BLaER1 (cell line): ENCODE measurements around the gene SPOCD1.
A peak's percentile ranks its signal among the peaks of the same experiment; 100 is the strongest.

ENCODE experiments used
- H3K27ac ChIP-seq: shearing (Covaris generic); formaldehyde crosslinking; 2 replicates; pipeline ENCODE4 v1.8.1; 2022
- H3K27me3 ChIP-seq: shearing (Covaris generic); formaldehyde crosslinking; 2 replicates; pipeline ENCODE4 v1.8.1; 2022
- H3K36me3 ChIP-seq: shearing (Covaris generic); formaldehyde crosslinking; 2 replicates; pipeline ENCODE4 v1.8.1; 2022
- H3K4me1 ChIP-seq: shearing (Covaris generic); formaldehyde crosslinking; 2 replicates; pipeline ENCODE4 v1.8.1; 2022
- H3K4me2 ChIP-seq: shearing (Covaris generic); formaldehyde crosslinking; 2 replicates; pipeline ENCODE4 v1.8.1; 2022
- H3K4me3 ChIP-seq: shearing (Covaris generic); formaldehyde crosslinking; 2 replicates; pipeline ENCODE4 v1.8.1; 2022
- H3K9ac ChIP-seq: shearing (Covaris generic); formaldehyde crosslinking; 2 replicates; pipeline ENCODE4 v1.8.1; 2022
- H3K9me3 ChIP-seq: shearing (Covaris generic); formaldehyde crosslinking; 2 replicates; pipeline ENCODE4 v1.8.1; 2022
- H4K20me1 ChIP-seq: shearing (Covaris generic); formaldehyde crosslinking; 2 replicates; pipeline ENCODE4 v1.8.1; 2022
- Cebpa-rat ChIP-seq: shearing (Covaris generic); IDR thresholded peaks from 2 replicates; pipeline ENCODE4 v1.8.1; 2022

Gene SPOCD1

DNA sequence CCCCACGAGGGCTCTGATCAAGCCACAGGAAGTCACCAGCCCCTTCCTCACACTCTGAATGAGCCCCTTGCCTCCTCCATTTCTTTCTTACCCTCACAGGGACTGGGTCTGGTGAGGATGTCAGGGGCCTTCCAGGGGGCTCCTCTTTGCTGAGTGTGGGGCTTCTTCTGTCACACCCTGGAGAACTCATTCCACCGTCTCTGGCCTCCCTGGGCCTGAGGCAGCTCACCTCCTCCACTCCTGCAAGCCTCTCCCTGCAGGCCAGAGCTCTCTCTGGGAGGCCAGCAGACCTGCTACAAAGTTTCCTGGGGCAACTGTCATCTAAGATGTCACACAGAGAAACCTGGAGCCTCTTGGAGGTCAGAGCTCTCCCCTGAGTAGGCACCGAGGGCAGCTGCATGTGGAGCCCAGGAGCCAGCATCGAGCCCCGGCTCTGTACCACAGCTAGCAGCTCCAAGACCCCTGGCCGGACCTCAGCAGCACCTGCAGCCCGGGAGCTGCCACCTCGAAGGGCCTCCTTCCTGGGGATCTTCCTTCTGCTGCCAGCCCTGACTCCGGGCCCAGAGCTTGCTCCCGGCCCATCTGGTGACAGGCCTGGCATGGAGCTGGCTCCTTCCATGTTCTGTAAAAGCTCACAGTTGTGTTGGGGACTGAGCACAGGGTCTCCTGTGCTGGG, 1.1 kb downstream of the SPOCD1 start:
- peak overlapping the region; percentile 43 for H3K4me2 ChIP-seq

DNA sequence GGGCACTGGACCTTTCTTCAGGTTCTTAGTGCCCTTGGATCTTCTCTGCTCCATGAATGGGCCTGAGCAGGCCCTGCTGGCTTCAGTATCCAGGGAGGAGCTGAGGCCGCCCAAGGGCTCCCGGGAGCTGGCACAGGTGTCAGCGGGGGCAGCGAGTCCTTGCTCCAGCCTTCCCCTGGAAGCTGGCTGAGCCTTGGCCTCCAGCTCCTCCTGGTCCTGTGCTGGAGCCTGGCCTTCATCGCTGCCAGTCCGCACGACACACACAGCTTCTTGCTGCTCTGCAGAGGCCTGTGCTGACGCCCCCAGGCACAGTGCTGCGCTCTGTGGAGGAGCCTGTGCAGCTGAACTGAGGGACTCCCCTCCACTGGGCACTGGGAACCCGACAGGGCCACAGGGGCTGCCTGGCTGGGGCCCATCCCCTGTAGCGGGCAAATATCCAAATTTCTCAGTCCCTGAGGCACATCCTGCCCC, 1.7 kb downstream of the SPOCD1 start:
- Histone ChIP-seq H3K4me2 (peak overlapping the region; percentile 43), H3K36me3 (no peaks in the 10 kb centered on the region), H3K27ac (peak overlapping the region; percentile 80), H3K27me3 (no peaks in the 10 kb centered on the region), H3K4me1 (peaks cover 44% of the 10 kb centered on the region), H4K20me1 (no peaks in the 10 kb centered on the region), H3K9ac (peak overlapping the region; percentile 41; the same call in 1 of the 2 replicates), H3K9me3 (peaks cover 4% of the 10 kb centered on the region), H3K4me3 (no peak overlapping the region)
- no peak for TF ChIP-seq Cebpa-rat

More for the DNA sequence above, 1.1 kb downstream of the SPOCD1 start:
- Histone ChIP-seq H3K4me1 (peaks cover 44% of the 10 kb centered on the region), H3K27ac (peak overlapping the region; percentile 80), H3K9me3 (peaks cover 4% of the 10 kb centered on the region), H3K36me3 (no peaks in the 10 kb centered on the region), H3K9ac (peak overlapping the region; percentile 41; the same call in 1 of the 2 replicates), H4K20me1 (no peaks in the 10 kb centered on the region), H3K4me3 (no peak overlapping the region), H3K27me3 (no peaks in the 10 kb centered on the region)
- no peak for TF ChIP-seq Cebpa-rat

DNA sequence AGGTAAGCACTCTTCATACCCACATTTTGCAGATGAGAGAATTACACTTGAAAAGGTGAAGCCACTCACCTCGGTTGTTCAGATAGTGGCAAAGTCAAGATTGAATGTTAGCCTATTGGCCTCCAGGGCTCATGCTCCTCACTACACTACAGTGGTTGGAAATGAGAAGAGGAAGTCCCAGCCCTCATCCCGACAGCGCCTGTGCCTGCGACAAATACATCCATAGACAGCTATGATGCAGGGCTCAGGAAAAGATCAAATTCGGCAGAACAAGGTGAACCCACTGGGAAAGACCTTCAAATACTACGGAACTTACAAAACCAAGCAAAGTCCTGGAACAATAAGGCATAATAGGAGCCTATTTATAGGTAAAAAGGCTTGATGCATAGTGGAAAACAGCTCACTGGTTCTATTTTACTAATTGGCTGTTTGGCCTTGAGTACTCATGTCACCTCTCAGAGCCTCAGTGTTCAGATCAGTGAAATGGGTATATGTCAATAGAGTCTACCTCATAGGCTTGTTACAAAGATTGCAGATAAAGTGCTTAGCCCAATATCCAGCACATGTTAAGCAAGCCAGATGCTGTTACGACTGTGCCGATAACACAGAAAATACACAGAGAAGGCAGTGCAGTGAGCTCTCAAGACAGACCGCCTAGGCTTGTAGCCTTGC, 3.5 kb downstream of the SPOCD1 start:
- Histone ChIP-seq H3K9me3 (no peaks in the 10 kb centered on the region; the same call in 1 of the 2 replicates), H3K4me3 (no peak overlapping the region), H4K20me1 (no peaks in the 10 kb centered on the region), H3K4me1 (peaks cover 36% of the 10 kb centered on the region), H3K36me3 (no peaks in the 10 kb centered on the region), H3K9ac (no peak overlapping the region), H3K27ac (no peak overlapping the region), H3K27me3 (no peaks in the 10 kb centered on the region), H3K4me2 (no peak overlapping the region)
- TF ChIP-seq Cebpa-rat: no peak

DNA sequence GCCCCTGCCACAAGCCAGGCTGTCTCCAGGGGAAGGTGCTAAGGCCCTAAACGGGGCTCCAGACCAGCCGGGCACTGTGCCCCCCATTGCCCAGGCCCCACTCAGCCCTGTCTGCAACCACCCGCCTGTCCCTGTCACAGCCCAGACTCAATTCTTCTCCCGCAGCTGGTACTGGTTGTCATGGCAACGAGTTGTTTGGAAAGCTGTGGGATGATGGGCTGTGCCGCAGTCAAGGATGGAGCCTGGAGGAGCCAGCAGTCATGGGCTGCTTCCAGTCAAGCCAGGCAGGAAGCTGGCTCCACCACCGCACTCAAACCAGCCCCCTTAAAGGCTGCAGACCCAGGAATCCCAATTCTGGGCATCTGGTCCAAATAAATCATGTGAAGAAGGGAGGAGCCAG, 4.2 kb downstream of the SPOCD1 start:
- Histone ChIP-seq H3K27me3 (no peaks in the 10 kb centered on the region), H3K27ac (no peak overlapping the region), H3K9ac (no peak overlapping the region), H3K4me2 (no peak overlapping the region), H3K9me3 (no peaks in the 10 kb centered on the region; the same call in 1 of the 2 replicates), H3K36me3 (no peaks in the 10 kb centered on the region), H3K4me3 (no peak overlapping the region), H3K4me1 (peaks cover 30% of the 10 kb centered on the region), H4K20me1 (no peaks in the 10 kb centered on the region)
- no peak for TF ChIP-seq Cebpa-rat

DNA sequence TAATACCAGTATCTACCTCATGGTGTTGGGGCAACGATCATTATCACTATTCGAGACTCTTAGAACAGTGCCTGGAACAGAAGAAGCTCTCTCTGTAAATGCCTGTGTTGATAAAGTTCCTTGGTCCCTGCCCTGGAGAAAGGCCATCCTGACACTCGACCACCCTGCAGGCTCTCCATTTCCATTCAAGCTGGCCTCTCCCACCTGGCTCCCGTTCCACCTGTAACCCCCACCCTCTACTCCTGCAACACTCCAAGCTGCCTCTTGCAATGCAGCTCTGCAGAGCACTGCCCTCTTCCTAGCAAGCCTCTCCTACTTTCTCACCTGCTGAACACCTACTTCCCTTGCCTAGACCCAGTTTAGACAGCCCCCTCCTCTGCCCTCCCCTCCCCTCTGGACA, 6.1 kb downstream of the SPOCD1 start:
- H3K4me2 ChIP-seq: no peak overlapping the region
- no peaks in the 10 kb centered on the region for H3K9me3 ChIP-seq
- H3K27ac ChIP-seq: no peak overlapping the region
- H3K36me3 ChIP-seq: no peaks in the 10 kb centered on the region
- no peak overlapping the region for H3K9ac ChIP-seq
- H3K27me3 ChIP-seq: no peaks in the 10 kb centered on the region
- H4K20me1 ChIP-seq: no peaks in the 10 kb centered on the region
- H3K4me1 ChIP-seq: peaks cover 11% of the 10 kb centered on the region
- H3K4me3 ChIP-seq: no peak overlapping the region
- TF ChIP-seq Cebpa-rat: no peak

DNA sequence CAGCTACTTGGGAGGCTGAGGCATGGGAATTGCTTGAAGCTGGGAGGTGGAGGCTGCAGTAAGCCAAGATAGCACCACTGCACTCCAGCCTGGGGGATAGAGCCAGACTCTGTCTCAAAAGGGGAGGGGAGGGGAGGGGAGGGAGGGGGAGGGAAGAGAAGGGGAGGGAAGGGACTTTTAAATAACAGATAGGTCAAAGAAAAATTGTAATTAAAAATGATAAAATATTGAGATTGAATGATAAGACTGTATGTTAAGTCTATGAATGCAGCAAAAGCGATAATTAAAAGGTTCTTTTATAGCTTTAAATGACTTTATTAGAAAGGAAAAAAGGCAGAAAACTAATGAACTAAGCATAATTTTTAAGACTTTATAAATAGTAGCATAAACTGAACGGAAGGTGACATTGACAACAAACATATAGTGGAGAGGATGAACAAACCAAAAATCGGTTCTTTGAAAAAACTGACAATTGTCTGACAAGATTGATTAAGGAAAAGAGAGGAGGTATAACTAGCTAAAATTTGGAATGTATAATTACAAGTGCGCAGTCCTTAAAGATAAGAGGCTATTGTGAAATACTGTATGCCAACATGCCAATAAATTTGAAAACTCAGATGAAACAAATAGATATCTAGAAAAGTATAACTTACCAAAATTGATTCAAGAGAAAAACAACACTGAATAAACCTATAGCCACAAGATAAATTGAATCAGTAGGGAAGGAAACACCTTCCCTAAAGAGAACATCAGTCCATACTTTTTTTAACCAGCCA, 8.4 kb downstream of the SPOCD1 start:
- Histone ChIP-seq H3K4me2 (no peak overlapping the region), H3K36me3 (no peaks in the 10 kb centered on the region), H3K9me3 (no peaks in the 10 kb centered on the region), H3K4me3 (no peak overlapping the region), H3K27ac (no peak overlapping the region), H4K20me1 (no peaks in the 10 kb centered on the region), H3K4me1 (0 out of 2 replicates have a peak, but pooled peaks cover 3% of the 10 kb centered on the region), H3K27me3 (no peaks in the 10 kb centered on the region), H3K9ac (no peak overlapping the region)
- no peak for TF ChIP-seq Cebpa-rat

DNA sequence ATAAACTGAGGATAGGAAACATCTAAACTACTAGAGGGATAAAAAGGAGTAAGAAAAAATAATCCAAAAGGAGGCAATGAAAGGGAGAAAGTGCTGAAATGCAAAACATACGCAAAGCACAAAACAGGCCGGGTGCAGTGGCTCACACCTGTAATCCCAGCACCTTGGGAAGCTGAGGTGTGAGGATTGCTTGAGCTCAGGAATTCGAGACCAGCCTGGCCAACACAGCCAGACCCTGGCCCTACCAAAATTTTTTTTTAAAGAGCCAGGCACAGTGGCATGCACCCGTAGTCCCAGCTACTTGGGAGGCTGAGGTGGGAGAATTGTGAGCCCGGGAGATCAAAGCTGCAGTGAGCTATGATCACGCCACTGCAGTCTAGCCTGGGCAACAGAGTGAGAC, 10.5 kb downstream of the SPOCD1 start:
- no peaks in the 10 kb centered on the region for H3K36me3 ChIP-seq
- no peak overlapping the region for H3K9ac ChIP-seq
- H3K9me3 ChIP-seq: no peaks in the 10 kb centered on the region
- H3K27me3 ChIP-seq: no peaks in the 10 kb centered on the region
- H3K27ac ChIP-seq: no peak overlapping the region
- H3K4me1 ChIP-seq: peaks cover 22% of the 10 kb centered on the region
- H4K20me1 ChIP-seq: no peaks in the 10 kb centered on the region
- H3K4me2 ChIP-seq: no peak overlapping the region
- no peak for TF ChIP-seq Cebpa-rat
- H3K4me3 ChIP-seq: no peak overlapping the region

DNA sequence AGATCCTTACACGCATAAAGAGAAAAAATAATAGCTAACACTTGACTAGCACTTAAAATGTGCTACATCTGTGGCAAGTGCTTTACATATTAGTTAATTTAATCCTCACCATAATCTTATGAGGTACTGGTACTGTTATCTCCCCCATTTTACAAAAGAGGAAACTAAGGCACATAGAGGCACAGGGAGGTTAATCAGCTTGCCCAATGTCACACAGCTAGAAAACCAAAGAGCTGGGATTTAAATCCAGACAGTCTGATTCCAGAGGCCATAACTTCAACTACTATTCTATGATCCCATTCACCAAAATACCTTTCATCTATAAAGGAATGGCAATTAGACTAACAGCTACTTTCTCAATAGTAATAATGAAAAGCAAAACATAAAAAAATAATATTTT, 11.7 kb downstream of the SPOCD1 start:
- Histone ChIP-seq H3K9ac (no peak overlapping the region), H3K27ac (no peak overlapping the region), H3K36me3 (no peaks in the 10 kb centered on the region), H3K4me2 (no peak overlapping the region), H3K4me1 (peaks cover 33% of the 10 kb centered on the region), H3K4me3 (no peak overlapping the region), H4K20me1 (no peaks in the 10 kb centered on the region), H3K27me3 (no peaks in the 10 kb centered on the region), H3K9me3 (no peaks in the 10 kb centered on the region)
- TF ChIP-seq Cebpa-rat: no peak

DNA sequence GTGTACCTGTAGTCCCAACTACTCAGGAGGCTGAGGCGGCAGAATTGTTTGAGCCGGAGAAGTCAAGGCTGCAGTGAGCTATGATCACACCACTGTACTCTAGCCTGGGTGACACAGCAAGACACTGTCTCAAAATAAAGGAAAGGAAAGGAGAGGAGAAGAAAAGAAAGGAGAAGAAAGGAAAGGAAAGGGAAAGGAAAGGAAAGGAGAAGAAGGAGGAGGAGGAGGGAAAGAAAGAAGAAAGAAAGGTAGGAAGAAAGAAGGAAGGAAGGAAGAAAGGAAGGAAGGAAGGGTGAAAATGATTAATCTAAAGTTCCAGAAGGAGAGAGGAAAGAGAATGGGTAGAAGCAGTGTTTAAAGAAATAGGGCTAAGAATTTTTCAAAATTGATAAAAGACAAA, 12.2 kb downstream of the SPOCD1 start:
- H3K4me1 ChIP-seq: peaks cover 38% of the 10 kb centered on the region
- H3K9ac ChIP-seq: no peak overlapping the region
- H3K27ac ChIP-seq: no peak overlapping the region
- H3K4me3 ChIP-seq: no peak overlapping the region
- H4K20me1 ChIP-seq: no peaks in the 10 kb centered on the region
- H3K4me2 ChIP-seq: no peak overlapping the region
- H3K9me3 ChIP-seq: no peaks in the 10 kb centered on the region
- no peak for TF ChIP-seq Cebpa-rat
- H3K27me3 ChIP-seq: no peaks in the 10 kb centered on the region
- H3K36me3 ChIP-seq: no peaks in the 10 kb centered on the region
